ENCODE data around the gene KIF4A. TPM values are rescaled to one million over a fixed set of nuclear protein-coding genes. Genes with fewer than 3 reads are reported as not detected.

KIF4A gene
- polyA plus RNA-seq, 1 donor (not counting 4 experiments of a cell fraction or from before 2014, with no cell fraction given) = 7.1 TPM

GRCh38 chrX:70411475-70411874 lies 121.6 kb downstream of the KIF4A start:
- no peaks in the 10 kb centered on the region for H3K27me3 ChIP-seq (ENCODE audit: control insufficient read depth, extremely low read depth, insufficient read depth, low read length)
- TF ChIP-seq EZH2 (IDR thresholded peaks at IDR 0.05; ENCODE audit: low read length) (no peak), CTCF (optimal IDR thresholded peaks at IDR 0.05 in 1 of 3, IDR thresholded peaks at IDR 0.05 in 1 of 3, conservative IDR thresholded peaks at IDR 0.05 in 1 of 3; ENCODE audit: extremely low read depth in 1 of 3, insufficient read depth in 2 of 3, low read length in 3 of 3) (no peak)
- FAIRE-seq = no peak

GRCh38 chrX:70421618-70422017 lies 131.7 kb downstream of the KIF4A start:
- peaks cover 16% of the 10 kb centered on the region for H3K4me1 ChIP-seq (ENCODE audit: control insufficient read depth, extremely low read depth, insufficient read depth, low read length)
- no peak overlapping the region for H2AFZ ChIP-seq (ENCODE audit: control insufficient read depth, low read length)
- H3K4me3 ChIP-seq (ENCODE audit: control insufficient read depth in 2 of 3, extremely low read depth in 1 of 3, insufficient read depth in 2 of 3, low read depth in 1 of 3, low read length in 3 of 3) = no peak overlapping the region
- FAIRE-seq (no peak), DNase-seq (ENCODE audit: low read depth, low spot score) (no peak)
- H3K4me2 ChIP-seq (ENCODE audit: control insufficient read depth, extremely low read depth, insufficient read depth, low read depth, low read length) = no peak overlapping the region
- TF ChIP-seq EZH2 (IDR thresholded peaks at IDR 0.05; ENCODE audit: low read length) = no peak
- TF ChIP-seq CTCF (optimal IDR thresholded peaks at IDR 0.05 in 1 of 3, IDR thresholded peaks at IDR 0.05 in 1 of 3, conservative IDR thresholded peaks at IDR 0.05 in 1 of 3; ENCODE audit: extremely low read depth in 1 of 3, insufficient read depth in 2 of 3, low read length in 3 of 3) = no peak
- no peaks in the 10 kb centered on the region for H4K20me1 ChIP-seq (ENCODE audit: control insufficient read depth, extremely low read depth, insufficient read depth, low read length)
- H3K27ac ChIP-seq (ENCODE audit: control insufficient read depth, insufficient read depth, low read length) = no peak overlapping the region
- no peak overlapping the region for H3K9ac ChIP-seq (ENCODE audit: control insufficient read depth, extremely low read depth, insufficient read depth, low read length)
- no peaks in the 10 kb centered on the region for H3K36me3 ChIP-seq (ENCODE audit: control insufficient read depth in 2 of 2, extremely low read depth in 1 of 2, insufficient read depth in 2 of 2, low read length in 2 of 2)
- dilution Hi-C loops (cut with MboI; ENCODE audit: extremely low pct_ligation_motif_present, low sequenced_read_pairs) = no loop called here
- H3K9me3 ChIP-seq (ENCODE audit: control insufficient read depth, low read depth, low read length) = no peaks in the 10 kb centered on the region
- no peaks in the 10 kb centered on the region for H3K79me2 ChIP-seq (ENCODE audit: control insufficient read depth, insufficient read depth, low read length)
- no peaks in the 10 kb centered on the region for H3K27me3 ChIP-seq (ENCODE audit: control insufficient read depth, extremely low read depth, insufficient read depth, low read length)
- no peaks in the 10 kb centered on the region for H3K9me1 ChIP-seq (ENCODE audit: control insufficient read depth, extremely low read depth, insufficient read depth, low read length)

More at GRCh38 chrX:70411475-70411874, 121.6 kb downstream of the KIF4A start:
- H3K4me1 ChIP-seq (ENCODE audit: control insufficient read depth, extremely low read depth, insufficient read depth, low read length) = no peaks in the 10 kb centered on the region
- H2AFZ ChIP-seq (ENCODE audit: control insufficient read depth, low read length) = no peak overlapping the region
- H3K27ac ChIP-seq (ENCODE audit: control insufficient read depth, insufficient read depth, low read length) = no peak overlapping the region
- no peak overlapping the region for H3K4me3 ChIP-seq (ENCODE audit: control insufficient read depth in 2 of 3, extremely low read depth in 1 of 3, insufficient read depth in 2 of 3, low read depth in 1 of 3, low read length in 3 of 3)
- no peaks in the 10 kb centered on the region for H3K9me1 ChIP-seq (ENCODE audit: control insufficient read depth, extremely low read depth, insufficient read depth, low read length)
- no peak overlapping the region for H3K9ac ChIP-seq (ENCODE audit: control insufficient read depth, extremely low read depth, insufficient read depth, low read length)
- no peak for DNase-seq (ENCODE audit: low read depth, low spot score)
- no peaks in the 10 kb centered on the region for H3K36me3 ChIP-seq (ENCODE audit: control insufficient read depth in 2 of 2, extremely low read depth in 1 of 2, insufficient read depth in 2 of 2, low read length in 2 of 2)
- H3K9me3 ChIP-seq (ENCODE audit: control insufficient read depth, low read depth, low read length) = no peaks in the 10 kb centered on the region
- dilution Hi-C loops (cut with MboI; ENCODE audit: extremely low pct_ligation_motif_present, low sequenced_read_pairs) = no loop called here
- H3K4me2 ChIP-seq (ENCODE audit: control insufficient read depth, extremely low read depth, insufficient read depth, low read depth, low read length) = no peak overlapping the region
- H3K79me2 ChIP-seq (ENCODE audit: control insufficient read depth, insufficient read depth, low read length) = no peaks in the 10 kb centered on the region
- no peaks in the 10 kb centered on the region for H4K20me1 ChIP-seq (ENCODE audit: control insufficient read depth, extremely low read depth, insufficient read depth, low read length)
